HG02870 (cell line): ENCODE data around the gene CASZ1.

Source experiments
- ATAC-seq: cut with Tn5 transposase; IDR thresholded peaks from one replicate; pipeline ENCODE4 v1.9.1; 2021; ENCODE audit warnings: mild to moderate bottlenecking, moderate library complexity; ENCODE audit not compliant: unreplicated experiment

Gene CASZ1

DNA sequence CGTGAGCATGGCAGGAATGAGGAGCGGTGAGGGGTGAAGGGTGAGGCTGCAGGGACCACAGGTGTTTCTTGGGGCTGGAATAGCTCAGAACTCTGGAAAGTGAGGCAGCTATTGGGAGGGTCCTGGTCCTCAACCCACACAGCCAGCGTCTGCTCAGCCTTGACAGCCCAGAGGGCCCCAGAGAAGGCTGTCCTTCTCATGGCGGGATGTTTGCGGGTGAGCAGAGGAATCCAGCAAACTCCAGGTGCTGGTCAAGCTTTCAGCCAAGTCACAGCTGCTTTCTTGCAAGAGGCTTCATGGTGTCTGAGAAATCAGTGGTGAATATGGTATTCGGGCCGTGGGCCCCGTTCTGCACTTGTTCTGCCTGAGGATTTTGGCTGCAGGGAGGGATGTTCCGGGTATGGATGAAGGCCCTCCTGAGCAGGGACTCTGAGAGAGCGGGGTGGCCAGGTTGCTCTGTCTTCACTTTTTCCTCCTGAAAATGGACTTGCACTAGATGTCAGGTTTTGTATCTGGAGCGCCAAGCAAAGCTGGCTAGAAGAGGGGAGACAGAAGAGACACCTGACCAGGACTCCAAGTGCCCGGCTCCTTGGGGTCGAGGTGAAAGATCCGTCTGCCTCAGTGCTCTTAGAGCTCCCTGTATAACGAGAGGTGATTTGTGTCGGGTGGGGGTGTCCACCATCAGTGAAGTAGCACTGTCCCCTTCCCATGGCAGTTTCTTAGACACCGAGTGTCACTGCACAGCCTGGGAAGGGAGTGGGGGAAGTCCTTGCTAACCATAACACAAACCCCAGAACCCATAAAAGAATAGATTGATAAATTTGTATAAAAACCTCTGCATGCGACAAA lies 181.8 kb downstream of the CASZ1 start:
- ATAC-seq = no peak

GRCh38 chr1:10613861-10614260 lies 182.6 kb downstream of the CASZ1 start:
- ATAC-seq = no peak

GRCh38 chr1:10613340-10613739 lies 183.1 kb downstream of the CASZ1 start:
- no peak for ATAC-seq

DNA sequence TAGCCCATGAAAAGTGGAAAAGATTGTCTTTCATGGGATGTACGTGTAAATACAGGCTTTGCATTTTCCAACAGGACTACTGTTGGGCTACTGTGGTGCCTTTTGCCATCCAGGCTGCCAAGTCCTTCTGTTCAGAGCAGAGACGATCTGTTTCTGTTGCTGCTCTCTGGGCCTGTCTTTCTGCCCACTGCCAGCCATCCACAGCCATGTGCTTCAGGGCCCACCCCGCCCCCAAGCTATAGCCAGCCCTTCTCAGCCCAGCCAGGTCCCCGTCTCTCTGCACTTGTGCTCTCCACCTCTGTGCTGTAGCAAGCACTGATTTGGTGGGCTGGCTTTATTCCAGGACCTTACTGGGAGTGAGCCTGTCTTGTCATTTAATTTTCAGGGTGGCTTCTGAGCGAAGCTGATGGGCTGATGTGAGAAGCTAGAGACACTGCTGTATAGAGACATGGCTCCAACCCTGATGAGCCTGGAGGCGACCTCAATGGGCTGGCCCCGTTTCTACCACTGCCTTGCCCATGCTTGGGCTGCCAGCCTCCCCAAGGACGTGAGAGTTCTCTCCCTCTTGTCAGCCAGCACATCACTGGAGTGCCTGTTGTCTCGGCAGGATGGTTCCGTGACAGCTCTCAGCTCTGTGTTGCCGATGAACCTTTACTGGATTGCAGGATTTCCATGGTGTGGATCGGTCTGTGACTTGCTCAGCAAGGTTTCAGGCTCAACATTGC lies 183.8 kb downstream of the CASZ1 start:
- ATAC-seq = no peak

- ATAC-seq = no peak
These were observed 185.4 kb downstream of the CASZ1 start for GRCh38 chr1:10610901-10611600.

GRCh38 chr1:10608690-10609089 lies 187.8 kb downstream of the CASZ1 start:
- ATAC-seq = no peak

- ATAC-seq = no peak
These were observed 189.2 kb downstream of the CASZ1 start for GRCh38 chr1:10607228-10607627.

DNA sequence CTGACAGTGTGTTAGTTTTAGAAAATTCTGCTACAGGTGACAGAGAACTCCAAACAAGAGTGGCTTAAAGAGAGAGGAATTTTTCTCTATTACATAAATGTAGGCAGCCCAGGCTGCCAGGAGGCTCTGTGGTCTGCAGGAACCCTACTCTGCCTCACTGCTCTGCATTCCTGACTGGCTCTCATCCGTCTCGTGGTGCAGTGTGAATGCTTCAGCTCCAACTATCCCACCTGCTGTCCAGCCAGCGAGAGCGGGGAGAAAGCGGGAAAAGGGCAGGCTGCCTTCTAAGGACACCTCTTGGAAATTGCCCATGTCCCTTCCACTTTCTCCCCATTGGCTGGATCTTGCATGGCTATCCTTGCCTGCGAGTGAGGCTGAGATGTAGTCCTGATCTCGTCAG lies 190.4 kb downstream of the CASZ1 start:
- no peak for ATAC-seq

- no peak for ATAC-seq
These were observed 191.5 kb downstream of the CASZ1 start for GRCh38 chr1:10604966-10605365.

- ATAC-seq = no peak
These were observed 193.5 kb downstream of the CASZ1 start for GRCh38 chr1:10602936-10603335.

DNA sequence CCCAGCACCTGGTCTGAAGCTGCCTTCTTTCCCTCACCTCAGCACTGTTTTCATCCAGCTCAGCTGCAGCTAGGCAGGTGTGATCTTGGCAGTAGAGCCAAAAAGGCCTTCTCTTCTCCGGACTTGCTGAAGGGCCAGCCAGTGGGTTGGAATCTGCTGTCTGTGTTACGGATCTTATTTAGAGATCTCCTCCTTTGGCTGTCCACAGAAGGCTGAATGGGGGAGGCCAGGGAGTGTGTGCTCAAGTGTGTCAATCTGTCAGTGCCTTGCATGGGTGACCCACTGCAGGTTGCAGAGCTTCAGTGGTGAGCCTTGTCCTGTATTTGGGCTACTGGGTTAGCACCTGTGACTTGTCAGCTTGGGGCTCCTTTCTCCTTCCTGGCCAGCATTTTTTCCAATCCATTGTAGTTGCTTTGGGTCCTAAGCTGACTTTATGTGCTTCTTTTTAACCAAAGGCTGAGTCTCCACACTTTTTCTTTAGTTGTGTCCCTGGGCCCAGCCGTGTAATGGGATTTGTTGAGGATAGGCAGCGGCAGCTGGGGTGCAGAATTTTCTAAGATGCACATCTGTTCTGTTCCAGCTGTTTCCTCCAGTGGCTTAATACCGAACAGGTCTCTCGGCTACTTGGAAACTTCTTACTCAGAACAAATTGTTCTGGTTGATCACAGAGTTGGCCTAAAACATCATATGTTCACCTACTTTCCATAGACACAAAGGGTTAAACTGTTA lies 194.9 kb downstream of the CASZ1 start:
- ATAC-seq = no peak

- no peak for ATAC-seq
These were observed 197.1 kb downstream of the CASZ1 start for GRCh38 chr1:10599194-10599861.

GRCh38 chr1:10598389-10598702 lies 198.1 kb downstream of the CASZ1 start:
- ATAC-seq = no peak

GRCh38 chr1:10597492-10598388 lies 198.7 kb downstream of the CASZ1 start:
- no peak for ATAC-seq

DNA sequence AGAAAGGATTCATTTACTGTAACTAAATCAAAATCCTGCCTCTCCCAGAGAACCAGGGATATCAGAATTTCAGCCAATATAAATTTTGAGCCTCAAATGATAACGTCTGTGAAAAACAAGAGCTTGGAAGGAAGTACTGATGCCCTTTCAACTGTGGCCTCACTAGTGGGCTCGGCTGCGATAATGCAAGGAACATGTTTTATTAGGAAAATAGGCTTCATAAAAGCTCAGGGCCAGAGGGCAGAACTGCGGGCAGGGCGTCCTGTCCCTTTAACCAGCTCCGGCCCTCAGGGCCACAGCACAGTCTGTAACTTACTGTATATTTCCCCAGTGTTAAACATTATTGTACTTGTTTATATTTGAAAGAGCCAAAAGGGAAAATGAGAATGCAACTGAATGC lies 199.7 kb downstream of the CASZ1 start:
- ATAC-seq = no peak

DNA sequence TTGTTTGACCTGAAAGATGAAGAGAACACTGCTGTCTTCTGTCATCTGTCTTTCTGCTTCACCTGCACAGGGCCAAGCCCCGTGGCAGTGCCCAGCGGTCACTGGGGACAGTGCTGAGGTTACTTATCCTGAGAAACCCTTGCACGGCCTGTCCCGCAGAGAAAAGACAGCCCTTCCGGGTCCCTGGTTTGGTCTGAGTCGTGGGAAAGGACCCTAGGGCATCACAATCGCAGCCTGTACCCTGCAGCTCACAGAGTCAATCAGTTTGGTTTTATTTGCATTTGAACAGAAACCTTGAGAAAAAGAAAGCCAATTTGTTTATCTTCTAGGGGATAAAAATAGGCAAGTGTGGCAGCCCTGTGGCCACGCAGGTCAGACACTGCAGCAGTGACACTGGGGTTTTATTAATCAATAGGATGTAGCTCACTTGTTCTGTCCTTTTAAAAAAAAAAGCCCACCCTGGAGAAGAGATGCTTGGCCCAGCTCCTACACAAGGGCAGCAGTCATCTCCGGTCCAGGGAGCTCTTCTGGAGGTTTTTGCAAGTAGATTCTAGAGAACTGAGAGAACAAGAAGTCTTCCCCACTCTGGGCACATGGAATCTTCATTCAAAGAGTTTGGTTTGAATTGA lies 201.7 kb downstream of the CASZ1 start:
- ATAC-seq = no peak

- ATAC-seq = no peak
These were observed 202.7 kb downstream of the CASZ1 start for GRCh38 chr1:10593750-10594149.

DNA sequence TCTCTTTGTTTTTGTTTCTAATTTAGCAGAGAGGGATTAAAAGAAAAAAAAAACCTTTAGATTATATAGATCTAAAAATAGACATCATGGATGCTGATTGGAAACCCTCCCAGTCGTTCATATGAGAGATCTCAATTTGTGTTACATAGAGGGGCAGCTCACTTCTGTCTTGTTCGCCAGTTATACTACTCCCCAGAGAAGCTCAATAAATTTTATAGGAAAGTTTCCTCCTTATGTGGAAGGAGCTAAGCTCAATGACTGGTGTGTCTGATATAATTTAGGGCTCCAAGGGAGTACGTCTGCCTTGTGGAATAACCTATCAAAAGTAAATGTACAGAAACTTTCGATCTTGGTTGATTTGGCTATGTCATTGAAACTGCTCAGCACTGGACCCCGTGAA lies 204.1 kb downstream of the CASZ1 start:
- ATAC-seq = no peak

DNA sequence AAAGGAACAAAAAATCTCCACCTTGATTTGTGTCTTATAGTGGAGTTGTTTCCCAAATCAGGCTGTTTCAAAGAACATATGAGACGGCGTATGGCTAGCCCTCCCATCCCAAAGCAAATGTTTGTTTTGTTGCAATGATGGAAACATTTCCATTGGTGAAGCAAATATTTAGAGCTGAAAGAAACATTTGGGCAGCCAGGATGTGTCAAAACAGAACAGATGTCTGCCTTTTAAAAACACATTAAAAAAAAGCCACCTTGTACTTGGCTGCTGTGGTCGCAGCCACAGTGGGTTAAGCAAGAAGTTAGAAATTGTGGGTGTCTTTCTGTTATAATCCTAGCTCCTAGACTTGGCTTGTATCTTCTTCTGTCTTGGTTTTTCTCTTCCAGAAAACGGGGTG lies 205.4 kb downstream of the CASZ1 start:
- no peak for ATAC-seq
